A673 (cell line): ENCODE data around the gene PMM2. TPM values are rescaled to one million over a fixed set of nuclear protein-coding genes. Genes with fewer than 3 reads are reported as not detected.

ENCODE experiments used
- BruUV-seq: library from RNA; stranded (reverse); fragments of 400-500 nt; replicated peaks from 2 replicates; lab custom pipeline; 2021; lab: Mats Ljungman, UMichigan
- CTCF ChIA-PET: fragments of 300-600 bp; sonication (Branson Sonifier 250); formaldehyde crosslinking; loops from one replicate; lab custom pipeline; 2022; ENCODE audit warnings: antibody characterized with exemption; lab: Charles Lee
- POLR2A ChIA-PET: fragments of 300-600 bp; sonication (Branson Sonifier 250); formaldehyde crosslinking; loops from one replicate; lab custom pipeline; 2022; ENCODE audit warnings: antibody characterized with exemption; ENCODE audit not compliant: low non-redundant PET; lab: Charles Lee
- DNase-seq: peaks from one replicate; pipeline ENCODE4 v3.0.0-alpha.2; 2015; ENCODE audit warnings: low spot score
- H3K27ac ChIP-seq: fragments of 200-600 bp; sonication (generic); 2 replicates; pipeline ENCODE4 v1.5.1; 2016; ENCODE audit warnings: mixed run types, low read depth, mild to moderate bottlenecking, mixed read lengths, antibody characterized with exemption, low read length; ENCODE audit not compliant: poor library complexity, severe bottlenecking
- H3K27me3 ChIP-seq: fragments of 200-600 bp; sonication (generic); replicated peaks from 2 replicates; pipeline ENCODE4 v1.6.1; 2017; ENCODE audit warnings: mixed run types, low read depth, mild to moderate bottlenecking, mixed read lengths, antibody characterized with exemption, low read length; ENCODE audit not compliant: insufficient read depth, poor library complexity
- H3K36me3 ChIP-seq: fragments of 200-600 bp; sonication (generic); 2 replicates; pipeline ENCODE4 v1.6.1; 2016; ENCODE audit warnings: mixed run types, mild to moderate bottlenecking, mixed read lengths, antibody characterized with exemption, low read length; ENCODE audit not compliant: insufficient read depth, poor library complexity, severe bottlenecking
- H3K4me1 ChIP-seq: fragments of 200-600 bp; sonication (generic); 2 replicates; pipeline ENCODE4 v1.6.1; 2017; ENCODE audit warnings: mixed run types, mild to moderate bottlenecking, mixed read lengths, antibody characterized with exemption, low read length; ENCODE audit not compliant: insufficient read depth, poor library complexity, severe bottlenecking
- H3K4me3 ChIP-seq: fragments of 200-600 bp; sonication (generic); 2 replicates; pipeline ENCODE4 v1.5.1; 2016; ENCODE audit warnings: low read depth, mixed run types, mild to moderate bottlenecking, mixed read lengths, low read length; ENCODE audit not compliant: poor library complexity, severe bottlenecking
- H3K9me3 ChIP-seq: fragments of 200-600 bp; sonication (generic); 2 replicates; pipeline ENCODE4 v1.6.1; 2016; ENCODE audit warnings: mixed run types, low read depth, mild to moderate bottlenecking, mixed read lengths, antibody characterized with exemption, low read length; ENCODE audit not compliant: poor library complexity, severe bottlenecking
- EZH2 ChIP-seq: fragments of 200-600 bp; sonication (generic); IDR thresholded peaks from 2 replicates; pipeline ENCODE4 v1.6.1; 2017; ENCODE audit warnings: borderline replicate concordance, low read depth, mild to moderate bottlenecking, mixed read lengths, antibody characterized with exemption, low read length; ENCODE audit not compliant: poor library complexity, severe bottlenecking
- intact Hi-C: fragments of 100-400 bp; cut with micrococcal nuclease; formaldehyde crosslinking; loops from one replicate; pipeline ENCODE4 v1.10.0; 2022; ENCODE audit not compliant: unreplicated experiment
- total RNA-seq: library from RNA; stranded (reverse); gene quantifications from 2 replicates; pipeline ENCODE4 v1.2.3, GENCODE V29; 2021
- TF ChIP-seq, protein P1 (sequence below): fragments of 300-800, 200-600 bp; sonication (generic); conservative IDR thresholded peaks from 2 replicates; pipeline ENCODE4 v1.5.1; 2017; ENCODE audit warnings: low read depth, mild to moderate bottlenecking, antibody characterized with exemption, low read length, moderate library complexity, mixed read lengths

The PMM2 gene
- total RNA-seq, 1 experiment from 2014 or later: 54.8 TPM

DNA sequence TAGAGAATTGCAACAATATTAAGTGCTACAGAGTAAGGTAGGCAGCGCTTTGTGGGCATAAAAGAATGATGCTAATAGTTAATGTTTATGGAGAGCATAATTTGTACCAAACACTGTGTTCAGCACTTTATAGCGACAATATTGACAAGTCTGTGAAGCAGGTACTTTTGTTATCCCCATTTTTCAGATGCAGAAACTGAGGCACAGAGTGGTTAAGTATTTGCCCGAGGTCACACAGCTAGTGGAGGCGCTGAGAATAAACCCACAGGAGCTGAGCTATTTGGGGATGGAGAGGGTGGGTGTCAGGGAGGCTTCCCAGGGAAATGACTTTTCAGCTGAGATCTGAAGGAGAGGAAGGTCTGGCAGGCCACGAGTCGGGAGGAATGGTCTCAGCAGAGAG lies 39.6 kb upstream of the PMM2 start:
- no TSS peak for BruUV-seq
- no peaks in the 10 kb centered on the region for H3K9me3 ChIP-seq
- DNase-seq: no peak
- H3K27me3 ChIP-seq: no peaks in the 10 kb centered on the region
- no peak overlapping the region for H3K27ac ChIP-seq
- ChIA-PET CTCF (no interaction called here), POLR2A (no interaction called here)
- H3K4me3 ChIP-seq: no peak overlapping the region
- intact Hi-C loops: no loop called here
- TF ChIP-seq EZH2: no peak
- TF ChIP-seq, protein P1, sequence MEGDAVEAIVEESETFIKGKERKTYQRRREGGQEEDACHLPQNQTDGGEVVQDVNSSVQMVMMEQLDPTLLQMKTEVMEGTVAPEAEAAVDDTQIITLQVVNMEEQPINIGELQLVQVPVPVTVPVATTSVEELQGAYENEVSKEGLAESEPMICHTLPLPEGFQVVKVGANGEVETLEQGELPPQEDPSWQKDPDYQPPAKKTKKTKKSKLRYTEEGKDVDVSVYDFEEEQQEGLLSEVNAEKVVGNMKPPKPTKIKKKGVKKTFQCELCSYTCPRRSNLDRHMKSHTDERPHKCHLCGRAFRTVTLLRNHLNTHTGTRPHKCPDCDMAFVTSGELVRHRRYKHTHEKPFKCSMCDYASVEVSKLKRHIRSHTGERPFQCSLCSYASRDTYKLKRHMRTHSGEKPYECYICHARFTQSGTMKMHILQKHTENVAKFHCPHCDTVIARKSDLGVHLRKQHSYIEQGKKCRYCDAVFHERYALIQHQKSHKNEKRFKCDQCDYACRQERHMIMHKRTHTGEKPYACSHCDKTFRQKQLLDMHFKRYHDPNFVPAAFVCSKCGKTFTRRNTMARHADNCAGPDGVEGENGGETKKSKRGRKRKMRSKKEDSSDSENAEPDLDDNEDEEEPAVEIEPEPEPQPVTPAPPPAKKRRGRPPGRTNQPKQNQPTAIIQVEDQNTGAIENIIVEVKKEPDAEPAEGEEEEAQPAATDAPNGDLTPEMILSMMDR: no peak
- H3K4me1 ChIP-seq: no peaks in the 10 kb centered on the region
- H3K36me3 ChIP-seq: no peaks in the 10 kb centered on the region

DNA sequence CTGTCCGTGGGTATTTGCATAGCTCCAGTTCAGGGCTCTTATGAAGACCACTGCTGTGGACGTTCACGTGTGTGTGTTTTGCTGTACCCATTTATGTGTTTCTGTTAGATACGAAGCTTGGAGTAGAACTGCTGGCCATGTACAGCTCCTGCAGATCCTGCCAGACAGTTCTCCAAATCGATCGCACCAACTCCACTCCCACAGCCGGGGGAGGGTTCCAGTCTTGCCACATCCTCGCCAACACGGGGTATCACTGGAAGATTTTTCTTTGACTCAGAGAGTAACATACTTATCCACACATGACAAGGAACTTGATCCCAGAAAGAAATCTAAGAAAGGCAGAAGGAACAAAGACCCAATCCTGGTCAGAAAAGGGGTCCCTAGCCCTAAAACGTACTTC lies 37.6 kb upstream of the PMM2 start:
- ChIA-PET POLR2A (no interaction called here), CTCF (no interaction called here)
- H3K36me3 ChIP-seq: no peaks in the 10 kb centered on the region
- no peaks in the 10 kb centered on the region for H3K27me3 ChIP-seq
- intact Hi-C loops: no loop called here
- no peak for TF ChIP-seq EZH2
- TF ChIP-seq, protein P1: no peak
- H3K4me3 ChIP-seq: no peak overlapping the region
- no peak for DNase-seq
- no peak overlapping the region for H3K27ac ChIP-seq
- BruUV-seq: no TSS peak
- H3K9me3 ChIP-seq: no peaks in the 10 kb centered on the region
- H3K4me1 ChIP-seq: no peaks in the 10 kb centered on the region

DNA sequence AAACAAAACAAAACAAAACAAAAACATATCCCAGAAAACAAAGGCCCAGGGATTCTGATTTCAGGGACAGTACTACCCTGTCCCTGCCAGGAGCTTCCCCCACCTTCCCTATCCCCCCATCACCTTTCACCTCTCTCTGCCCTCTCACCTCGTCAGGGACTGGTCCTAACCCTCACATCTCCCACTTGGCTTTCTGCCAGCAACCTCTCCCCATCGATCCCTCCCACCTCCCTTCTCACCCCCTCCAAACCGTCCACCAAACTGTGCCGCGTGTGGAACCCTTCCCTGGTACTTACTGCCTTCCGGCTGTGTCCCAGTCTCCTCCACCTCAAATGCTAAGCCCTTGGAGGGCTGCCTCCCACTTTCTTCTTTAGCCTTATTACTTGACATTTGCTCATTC lies 36.6 kb upstream of the PMM2 start:
- Histone ChIP-seq H3K4me3 (no peak overlapping the region), H3K36me3 (no peaks in the 10 kb centered on the region), H3K27ac (no peak overlapping the region), H3K4me1 (no peaks in the 10 kb centered on the region), H3K9me3 (no peaks in the 10 kb centered on the region), H3K27me3 (no peaks in the 10 kb centered on the region)
- no TSS peak for BruUV-seq
- intact Hi-C loops: no loop called here
- TF ChIP-seq, protein P1: no peak
- TF ChIP-seq EZH2: no peak
- ChIA-PET POLR2A (no interaction called here), CTCF (no interaction called here)
- DNase-seq: no peak
